GM12875 (cell line): ENCODE measurements around the gene CXCL14.

Experiments used
- H3K4me3 ChIP-seq: one replicate; pipeline ENCODE4 v1.5.1; 2011; ENCODE audit warnings: low read depth, low read length, control low read depth
- CTCF ChIP-seq: IDR thresholded peaks from 2 replicates; pipeline ENCODE4 v1.5.1; 2011; ENCODE audit warnings: low read depth, mild to moderate bottlenecking, control low read depth, inconsistent platforms, low read length, moderate library complexity, borderline replicate concordance; ENCODE audit not compliant: insufficient read depth

CXCL14 gene

GRCh38 chr5:135578305-135578684 is 496 bp downstream of the CXCL14 start:
- no peak for TF ChIP-seq CTCF
- H3K4me3 ChIP-seq: no peak overlapping the region

DNA sequence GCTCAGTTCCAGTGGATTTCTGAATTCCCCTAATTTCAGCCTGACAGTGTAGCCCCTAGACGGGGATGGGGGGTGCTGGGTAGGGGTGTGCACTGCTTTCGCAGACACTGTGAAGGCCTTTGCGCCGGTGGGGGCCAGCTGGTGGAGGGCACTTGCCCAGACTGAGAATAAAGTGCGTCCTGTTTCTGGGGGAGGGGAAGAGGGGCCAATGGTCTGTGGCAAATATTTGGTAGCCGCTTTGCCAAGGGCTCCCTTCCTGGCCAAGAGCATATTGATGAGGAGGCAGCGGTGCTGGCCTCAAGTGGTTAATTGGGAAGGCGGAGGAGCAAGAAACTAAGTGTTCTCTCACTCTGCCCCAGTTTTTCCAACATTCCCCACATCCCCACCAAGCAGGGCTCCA is 1.4 kb downstream of the CXCL14 start:
- H3K4me3 ChIP-seq: no peak overlapping the region
- TF ChIP-seq CTCF: no peak

DNA sequence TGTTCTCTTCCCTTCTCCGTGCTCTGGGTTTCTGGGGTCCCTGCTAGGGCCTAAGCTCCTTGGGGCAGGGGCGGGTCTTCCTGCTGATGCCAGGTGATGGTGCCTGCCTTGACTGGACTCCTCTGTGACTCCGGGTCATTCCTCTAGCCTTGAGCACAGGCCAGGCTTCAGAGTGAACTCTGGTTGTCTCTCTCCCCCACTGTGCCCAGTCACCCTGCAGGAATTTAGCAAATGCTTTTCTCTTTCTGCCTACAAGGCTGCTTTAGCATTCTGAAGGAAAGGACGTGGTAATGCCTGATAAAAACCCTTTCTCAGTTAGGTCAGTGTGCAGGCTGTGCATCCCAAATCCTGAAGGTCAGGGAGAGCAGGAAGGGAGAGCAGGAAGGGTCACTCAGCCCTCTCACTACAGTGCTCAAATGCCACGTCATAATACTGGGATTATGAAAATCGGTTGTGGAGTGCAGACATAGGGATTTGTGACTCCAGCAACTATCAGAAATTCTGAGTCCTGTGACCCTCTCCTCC is 2.7 kb downstream of the CXCL14 start:
- TF ChIP-seq CTCF: no peak
- H3K4me3 ChIP-seq: no peak overlapping the region

- H3K4me3 ChIP-seq: no peak overlapping the region
- TF ChIP-seq CTCF: no peak
Measured at GRCh38 chr5:135574493-135574892, 4.3 kb downstream of the CXCL14 start.

DNA sequence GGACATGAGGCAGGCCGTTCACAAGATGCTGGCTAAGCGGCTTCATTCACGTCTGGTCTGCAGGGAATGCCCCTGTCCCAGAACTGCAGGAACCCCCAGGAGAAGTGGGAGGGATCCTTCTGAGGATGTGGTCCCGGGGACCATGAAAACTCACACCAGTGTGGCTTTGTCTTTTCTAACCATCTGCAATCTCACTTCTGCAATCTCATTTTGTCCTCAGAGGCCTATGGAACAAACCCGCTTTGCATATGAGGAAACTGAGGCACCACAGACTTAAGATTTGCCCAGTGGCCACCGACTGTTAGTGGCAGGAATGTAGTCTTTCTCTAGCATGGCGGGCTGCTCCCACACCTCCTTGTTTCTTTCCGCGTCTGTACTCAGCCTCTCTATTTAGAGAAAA is 6.9 kb downstream of the CXCL14 start:
- TF ChIP-seq CTCF: no peak
- no peak overlapping the region for H3K4me3 ChIP-seq

GRCh38 chr5:135571066-135571609 is 7.7 kb downstream of the CXCL14 start:
- no peak for TF ChIP-seq CTCF
- no peak overlapping the region for H3K4me3 ChIP-seq

DNA sequence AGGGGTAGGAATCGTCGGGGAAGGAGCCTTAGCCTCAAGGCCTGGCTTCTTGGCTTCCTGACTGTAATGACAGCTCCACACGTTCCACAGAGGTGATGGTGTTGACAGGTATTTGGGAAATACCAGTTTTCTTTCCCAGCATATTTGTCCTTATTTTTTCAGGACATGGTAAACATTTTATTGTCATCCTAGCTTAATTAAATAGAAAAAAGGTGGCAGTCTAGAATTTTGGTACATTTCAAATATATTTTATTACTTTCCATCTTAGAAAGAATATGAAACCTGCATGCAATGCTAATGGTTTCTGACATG is 8.4 kb downstream of the CXCL14 start:
- no peak for TF ChIP-seq CTCF
- no peak overlapping the region for H3K4me3 ChIP-seq
